HS-27A (cell line): ENCODE data around the gene KCNK2.
A peak's percentile ranks its signal among the peaks of the same experiment; 100 is the strongest.

Source experiments
- DNase-seq: peaks from one replicate; pipeline ENCODE4 v3.0.0-alpha.2; 2012; ENCODE audit warnings: low read depth, missing footprints

KCNK2 gene

GRCh38 chr1:215082532-215083382 is at the start of gene KCNK2:
KCNK2 (plus strand) TSS chr1:215082737; CDS start chr1:215083386, 649 bp downstream.
- no peak for DNase-seq

GRCh38 chr1:215032911-215033526 is 49.5 kb upstream of the KCNK2 start:
- DNase-seq, result no peak

- no peak for DNase-seq
Measured at GRCh38 chr1:215040190-215040589, 42.3 kb upstream of the KCNK2 start.

- DNase-seq, result no peak
Measured at GRCh38 chr1:215043401-215043800, 39.1 kb upstream of the KCNK2 start.

GRCh38 chr1:215044151-215044550 is 38.4 kb upstream of the KCNK2 start:
- DNase-seq, result no peak

- DNase-seq, result no peak
Measured at GRCh38 chr1:215045698-215046308, 36.7 kb upstream of the KCNK2 start.

- DNase-seq, result no peak
Measured at GRCh38 chr1:215052256-215053015, 30.1 kb upstream of the KCNK2 start.

- no peak for DNase-seq
Measured at GRCh38 chr1:215054266-215054665, 28.3 kb upstream of the KCNK2 start.

GRCh38 chr1:215055281-215055935 is 27.1 kb upstream of the KCNK2 start:
- no peak for DNase-seq

- no peak for DNase-seq
Measured at GRCh38 chr1:215056584-215056983, 26.0 kb upstream of the KCNK2 start.

GRCh38 chr1:215059947-215060346 is 22.6 kb upstream of the KCNK2 start:
- DNase-seq, result no peak

- no peak for DNase-seq
Measured at GRCh38 chr1:215064327-215064726, 18.2 kb upstream of the KCNK2 start.

- DNase-seq, result no peak
Measured at GRCh38 chr1:215071078-215071477, 11.5 kb upstream of the KCNK2 start.

GRCh38 chr1:215076322-215076721 is 6.2 kb upstream of the KCNK2 start:
- no peak for DNase-seq

- no peak for DNase-seq
Measured at GRCh38 chr1:215079456-215079855, 3.1 kb upstream of the KCNK2 start.

- DNase-seq, result no peak
Measured at GRCh38 chr1:215081661-215082531, 641 bp upstream of the KCNK2 start.

GRCh38 chr1:215083383-215083961 is 935 bp downstream of the KCNK2 start:
- peak; percentile 53 for DNase-seq

- DNase-seq, result no peak
Measured at GRCh38 chr1:215084621-215085020, 2.1 kb downstream of the KCNK2 start.

GRCh38 chr1:215087603-215088002 is 5.1 kb downstream of the KCNK2 start:
- DNase-seq, result no peak

- DNase-seq, result no peak
Measured at GRCh38 chr1:215094381-215094780, 11.8 kb downstream of the KCNK2 start.
